ENCODE results near the gene PLXNA1.

Gene PLXNA1

GRCh38 chr3:126954141-126954842, 28.6 kb upstream of the PLXNA1 start:
- no peak for DNase-seq

- DNase-seq, result no peak
These were observed 27.7 kb upstream of the PLXNA1 start for GRCh38 chr3:126955004-126955790.

GRCh38 chr3:126956361-126956760, 26.6 kb upstream of the PLXNA1 start:
- DNase-seq, result no peak

GRCh38 chr3:126956866-126957650, 25.9 kb upstream of the PLXNA1 start:
- no peak for DNase-seq

- no peak for DNase-seq
These were observed 24.9 kb upstream of the PLXNA1 start for GRCh38 chr3:126957776-126958637.

GRCh38 chr3:126958638-126959085, 24.3 kb upstream of the PLXNA1 start:
- DNase-seq, result no peak

- DNase-seq, result no peak
These were observed 23.6 kb upstream of the PLXNA1 start for GRCh38 chr3:126959136-126959920.

- DNase-seq, result no peak
These were observed 22.9 kb upstream of the PLXNA1 start for GRCh38 chr3:126959921-126960603.

- DNase-seq, result no peak
These were observed 22.3 kb upstream of the PLXNA1 start for GRCh38 chr3:126960604-126960995.

GRCh38 chr3:126961191-126961790, 21.6 kb upstream of the PLXNA1 start:
- DNase-seq, result no peak

- no peak for DNase-seq
These were observed 21.0 kb upstream of the PLXNA1 start for GRCh38 chr3:126961791-126962461.

GRCh38 chr3:126962756-126963155, 20.2 kb upstream of the PLXNA1 start:
- DNase-seq, result no peak

- DNase-seq, result no peak
These were observed 19.4 kb upstream of the PLXNA1 start for GRCh38 chr3:126963261-126964190.

GRCh38 chr3:126964261-126964660, 18.7 kb upstream of the PLXNA1 start:
- DNase-seq, result no peak

GRCh38 chr3:126964950-126965349, 18.0 kb upstream of the PLXNA1 start:
- DNase-seq, result no peak

GRCh38 chr3:126965526-126966080, 17.3 kb upstream of the PLXNA1 start:
- DNase-seq, result no peak

GRCh38 chr3:126967386-126967785, 15.5 kb upstream of the PLXNA1 start:
- DNase-seq, result no peak

All from NCI-H1436 (cell line).